Cerebellar nuclear complex (tissue), 1 donor: ENCODE results near the gene TSPAN10.

Experiments
- DNase-seq, 2 experiments: peaks; one replicate each; lab custom pipeline; 2025; lab: John Stamatoyannopoulos, UW

The TSPAN10 gene

DNA sequence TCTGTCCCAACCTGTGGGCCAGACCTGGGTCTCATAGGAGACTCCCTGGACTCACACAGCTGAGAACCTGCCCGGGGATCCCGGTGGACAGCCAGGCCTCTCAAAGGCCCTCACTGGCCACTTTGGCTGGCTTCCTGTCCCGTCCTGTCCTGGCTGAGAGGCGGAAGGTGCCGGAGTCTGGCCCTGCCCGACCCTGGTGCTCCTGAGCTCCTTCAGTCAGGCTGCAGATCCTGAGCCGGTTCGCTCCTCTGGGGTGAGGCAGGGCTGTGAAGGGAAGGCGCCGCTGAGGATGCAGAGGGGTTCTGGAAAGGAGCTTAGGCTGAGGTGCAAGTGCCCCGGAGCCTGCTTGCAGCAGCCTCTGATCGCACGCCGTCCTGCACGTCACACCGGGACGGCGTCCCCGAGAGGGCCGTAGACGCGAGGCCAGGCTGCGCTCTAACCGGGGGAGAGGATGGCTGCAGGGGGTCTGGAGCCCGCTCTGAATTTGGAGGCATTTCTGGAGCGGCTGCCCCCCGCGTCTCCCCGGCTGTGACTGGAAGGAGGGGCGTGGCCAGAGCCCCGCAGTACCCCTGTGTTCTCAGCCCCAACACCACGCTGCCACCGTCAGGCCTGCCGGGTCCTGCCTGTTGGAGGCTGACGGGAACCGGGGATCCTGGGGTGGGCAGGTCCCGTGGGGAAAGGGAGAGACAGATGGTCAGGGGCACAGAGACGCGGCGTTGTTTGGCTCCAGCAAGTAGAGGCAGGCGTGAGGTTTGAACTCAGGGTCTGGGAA lies 51.0 kb downstream of the TSPAN10 start:
- DNase-seq, result no peak

DNA sequence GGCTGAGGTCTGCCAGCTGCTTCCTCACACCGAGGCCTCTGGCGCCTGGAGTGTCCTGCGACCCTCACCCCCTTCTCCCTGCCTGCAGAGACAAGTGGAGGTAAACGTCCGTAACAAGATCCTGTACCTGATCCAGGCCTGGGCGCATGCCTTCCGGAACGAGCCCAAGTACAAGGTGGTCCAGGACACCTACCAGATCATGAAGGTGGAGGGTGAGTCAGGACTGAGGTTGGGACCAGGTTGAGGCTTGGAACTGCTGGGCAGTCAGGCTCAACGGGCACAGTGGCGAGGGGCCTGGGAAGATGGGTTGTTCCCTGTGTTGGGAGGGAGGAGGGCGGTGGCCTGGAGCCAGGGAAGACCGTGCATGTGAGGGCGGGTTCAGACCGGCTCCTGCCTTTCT lies 51.6 kb downstream of the TSPAN10 start:
- no peak for DNase-seq

DNA sequence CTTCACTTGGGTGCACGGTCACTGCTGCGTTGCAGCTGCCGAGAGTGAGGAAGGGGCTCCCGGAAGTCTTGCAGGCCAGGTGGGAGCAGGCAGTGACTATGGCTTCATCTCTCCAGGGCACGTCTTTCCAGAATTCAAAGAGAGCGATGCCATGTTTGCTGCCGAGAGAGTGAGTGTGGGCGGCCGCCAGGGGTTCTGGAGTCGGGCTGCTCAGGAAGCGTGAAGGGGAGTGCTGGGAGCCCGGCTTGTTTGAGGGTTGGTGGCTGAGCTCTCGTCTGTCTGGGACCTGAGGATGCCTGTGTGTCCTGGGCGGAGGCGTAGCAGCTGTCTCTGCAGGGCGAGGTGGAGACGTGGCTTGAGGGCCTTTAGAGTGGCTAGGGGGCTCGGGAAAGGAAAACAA lies 53.1 kb downstream of the TSPAN10 start:
- DNase-seq, result no peak

DNA sequence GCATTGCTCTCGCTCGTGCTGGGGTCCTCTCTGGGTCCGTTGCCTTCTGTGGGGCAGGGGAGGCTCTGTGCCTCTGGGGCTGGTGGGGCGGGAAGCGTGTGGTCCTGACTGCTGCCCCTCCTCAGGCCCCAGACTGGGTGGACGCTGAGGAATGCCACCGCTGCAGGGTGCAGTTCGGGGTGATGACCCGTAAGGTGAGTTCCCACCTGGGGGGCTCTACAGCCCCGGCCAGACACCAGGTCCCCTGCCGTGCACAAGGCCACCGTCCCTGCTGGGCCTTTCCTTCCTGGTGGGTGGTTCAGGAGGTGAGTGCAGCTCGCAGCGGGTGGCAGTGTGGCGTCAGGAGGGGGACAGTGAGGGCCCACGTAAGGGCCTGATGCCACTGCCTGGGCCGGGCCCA lies 53.6 kb downstream of the TSPAN10 start:
- DNase-seq, result no peak

- no peak for DNase-seq
Measured at GRCh38 chr17:81691196-81691595, 54.2 kb downstream of the TSPAN10 start.

DNA sequence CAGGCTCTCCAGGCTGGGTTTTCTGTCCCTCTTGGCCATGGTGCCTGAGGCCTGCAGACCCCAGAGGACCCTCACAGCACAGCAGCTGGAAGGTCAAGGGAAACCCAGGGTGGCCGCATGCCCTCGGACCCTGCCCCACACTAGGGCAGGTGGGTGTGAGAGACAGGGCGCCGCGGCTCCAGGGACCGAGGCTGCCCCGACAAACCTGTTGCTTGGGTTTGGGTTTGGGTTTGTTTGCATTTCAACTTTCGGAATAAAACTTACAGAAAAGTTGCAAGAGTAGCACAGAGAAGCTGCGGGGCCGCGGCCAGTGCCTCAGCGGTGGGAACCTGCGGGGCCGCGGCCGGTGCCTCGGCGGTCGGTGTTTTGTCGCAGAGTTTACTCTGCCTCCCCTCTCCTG lies 54.6 kb downstream of the TSPAN10 start:
- DNase-seq, result no peak

DNA sequence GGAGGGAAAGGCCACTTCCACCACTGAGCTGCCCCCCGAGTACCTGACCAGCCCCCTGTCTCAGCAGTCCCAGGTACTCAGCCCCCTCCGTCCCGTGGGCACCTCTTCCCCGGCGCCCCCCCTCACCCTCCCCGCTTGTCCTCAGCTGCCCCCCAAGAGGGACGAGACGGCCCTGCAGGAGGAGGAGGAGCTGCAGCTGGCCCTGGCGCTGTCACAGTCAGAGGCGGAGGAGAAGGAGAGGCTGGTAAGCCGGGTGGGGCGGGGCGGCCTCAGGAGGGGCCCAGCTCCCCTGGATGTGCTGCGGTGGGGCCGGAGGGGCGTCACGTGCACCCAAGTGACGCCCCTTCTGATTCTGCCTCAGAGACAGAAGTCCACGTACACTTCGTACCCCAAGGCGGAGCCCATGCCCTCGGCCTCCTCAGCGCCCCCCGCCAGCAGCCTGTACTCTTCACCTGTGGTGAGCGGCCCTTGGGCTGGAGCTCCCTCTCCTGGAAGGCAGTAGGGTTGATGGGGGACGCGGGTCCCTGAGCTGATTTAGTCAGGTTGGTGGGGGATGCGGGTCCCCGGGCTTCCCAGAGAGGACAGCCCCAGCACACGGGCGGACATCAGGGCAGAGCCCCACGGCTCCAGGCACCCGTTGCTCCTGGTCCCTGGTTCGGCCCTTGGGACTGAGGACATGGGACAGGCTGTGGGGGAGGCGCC lies 56.7 kb downstream of the TSPAN10 start:
- DNase-seq, result no peak

- DNase-seq, result no peak
Measured at GRCh38 chr17:81694810-81695209, 57.8 kb downstream of the TSPAN10 start.

GRCh38 chr17:81695211-81695610 lies 58.2 kb downstream of the TSPAN10 start:
- no peak for DNase-seq

GRCh38 chr17:81695801-81696200 lies 58.8 kb downstream of the TSPAN10 start:
- DNase-seq, result no peak

DNA sequence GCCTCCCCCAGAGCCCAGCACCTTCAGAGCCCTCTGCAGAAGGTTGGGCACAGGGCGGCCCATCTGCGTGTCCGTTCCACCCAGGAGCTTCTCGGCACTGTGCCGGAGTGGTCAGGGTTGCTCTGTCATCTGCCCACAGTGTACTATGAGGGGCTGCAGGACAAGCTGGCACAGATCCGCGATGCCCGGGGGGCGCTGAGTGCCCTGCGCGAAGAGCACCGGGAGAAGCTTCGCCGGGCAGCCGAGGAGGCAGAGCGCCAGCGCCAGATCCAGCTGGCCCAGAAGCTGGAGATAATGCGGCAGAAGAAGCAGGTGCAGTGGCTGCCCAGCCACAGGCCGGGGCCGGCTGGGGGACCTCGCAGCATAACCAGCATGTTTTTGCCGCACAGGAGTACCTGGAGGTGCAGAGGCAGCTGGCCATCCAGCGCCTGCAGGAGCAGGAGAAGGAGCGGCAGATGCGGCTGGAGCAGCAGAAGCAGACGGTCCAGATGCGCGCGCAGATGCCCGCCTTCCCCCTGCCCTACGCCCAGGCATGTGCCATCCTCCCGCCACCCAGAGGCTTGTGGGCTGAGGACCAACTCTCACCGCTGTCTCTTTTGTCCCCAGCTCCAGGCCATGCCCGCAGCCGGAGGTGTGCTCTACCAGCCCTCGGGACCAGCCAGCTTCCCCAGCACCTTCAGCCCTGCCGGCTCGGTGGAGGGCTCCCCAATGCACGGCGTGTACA lies 59.4 kb downstream of the TSPAN10 start:
- DNase-seq, result no peak

- DNase-seq, result no peak
Measured at GRCh38 chr17:81697261-81698044, 60.5 kb downstream of the TSPAN10 start.
